Epidermal melanocyte (primary cell): ENCODE results near the gene NXPH1.

Source experiments
- DNase-seq: peaks from one replicate; pipeline ENCODE4 v3.0.0; 2011; ENCODE audit warnings: low spot score; ENCODE audit not compliant: insufficient read length

NXPH1 gene

DNA sequence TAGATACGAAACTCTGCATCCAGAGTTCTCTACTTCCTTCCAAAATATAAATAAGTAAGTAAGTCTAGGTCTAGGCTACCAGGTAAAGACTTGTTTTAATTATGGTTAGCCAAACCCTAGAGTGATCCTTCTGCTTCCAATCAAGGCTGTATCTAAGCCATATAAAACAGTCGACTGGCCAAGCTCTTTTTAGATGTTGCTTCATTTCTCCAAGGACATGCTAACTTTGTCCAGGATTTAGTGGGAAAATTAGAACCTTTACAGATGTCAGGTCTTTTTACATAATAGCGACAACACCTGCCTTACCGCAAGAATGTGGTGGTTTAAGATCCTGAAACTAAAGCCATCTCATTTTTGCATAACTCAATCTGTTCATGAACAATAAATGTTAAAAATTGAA lies 156.8 kb downstream of the NXPH1 start:
- DNase-seq, result no peak

DNA sequence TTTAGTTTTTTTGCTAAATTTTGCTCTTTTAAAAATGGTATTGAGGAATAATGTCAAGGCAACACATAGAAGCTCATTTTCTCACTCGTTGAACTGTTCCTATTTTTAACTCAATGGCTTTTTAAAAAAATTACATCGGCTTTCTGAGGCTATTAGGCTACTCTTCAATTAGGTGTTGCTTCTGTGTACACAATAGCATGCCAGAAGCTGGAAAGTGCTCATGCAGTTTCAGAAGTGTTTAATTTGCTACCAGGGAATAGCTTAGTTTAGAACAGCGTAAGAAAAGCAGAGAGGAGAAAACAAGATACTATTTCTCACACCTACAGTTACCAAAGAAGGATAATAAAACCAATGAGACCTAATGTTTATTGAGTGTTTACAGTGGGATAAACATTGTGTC lies 157.4 kb downstream of the NXPH1 start:
- DNase-seq, result no peak

DNA sequence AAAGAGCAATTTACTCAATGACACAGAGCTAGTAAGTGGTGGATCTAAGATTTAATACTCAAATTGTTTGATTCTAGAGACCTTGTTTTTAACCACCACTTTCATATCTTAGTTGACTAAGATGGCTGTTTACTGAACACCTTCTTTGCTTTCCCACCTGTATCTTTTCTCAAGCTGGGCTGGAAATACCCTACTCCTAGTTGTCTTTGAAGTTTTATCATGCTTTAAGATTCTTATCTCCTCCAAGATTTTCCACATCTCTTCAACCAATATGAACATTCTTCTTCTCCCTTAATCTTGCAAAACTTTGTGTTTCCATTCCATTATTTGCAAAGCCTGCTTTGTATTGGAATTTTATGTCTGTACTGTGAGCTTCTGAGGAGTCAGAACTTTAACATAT lies 157.9 kb downstream of the NXPH1 start:
- no peak for DNase-seq

DNA sequence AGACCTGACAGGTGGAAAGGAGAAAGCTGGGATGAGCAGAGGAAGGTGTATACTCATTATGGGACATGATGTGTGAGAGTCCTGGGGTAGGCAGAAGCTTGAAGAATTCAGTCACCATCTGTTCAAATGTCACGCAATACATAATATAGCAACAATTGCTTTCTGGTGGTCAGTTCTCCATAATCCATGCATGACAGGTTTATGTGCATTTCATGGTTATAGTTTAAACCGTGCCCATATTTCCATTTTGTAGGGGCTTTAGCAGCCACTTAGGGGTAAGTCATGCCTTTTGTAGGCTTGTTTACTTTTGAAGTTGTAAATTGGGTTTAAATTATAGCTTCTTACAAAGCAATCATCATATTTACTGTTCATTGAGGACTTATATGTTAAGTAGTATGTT lies 158.8 kb downstream of the NXPH1 start:
- DNase-seq, result no peak

DNA sequence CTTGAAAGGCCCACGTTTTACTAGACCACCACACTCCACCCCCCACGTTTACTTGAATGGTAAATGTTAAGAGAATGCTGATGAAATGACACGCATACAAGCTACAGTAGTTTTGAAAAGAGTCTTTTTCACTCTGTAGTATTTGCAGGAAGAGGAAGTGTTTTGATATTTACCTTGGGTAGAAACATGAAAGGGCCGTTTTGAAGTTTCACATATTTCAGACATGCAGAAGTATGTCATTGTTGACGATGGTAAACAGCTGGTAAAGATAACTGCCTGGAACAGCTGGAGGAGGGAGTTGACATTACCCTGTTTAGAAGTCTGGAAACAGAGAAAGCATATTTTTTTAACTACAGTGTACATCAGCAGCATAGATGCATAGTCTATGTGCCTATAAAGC lies 160.7 kb downstream of the NXPH1 start:
- DNase-seq, result no peak

DNA sequence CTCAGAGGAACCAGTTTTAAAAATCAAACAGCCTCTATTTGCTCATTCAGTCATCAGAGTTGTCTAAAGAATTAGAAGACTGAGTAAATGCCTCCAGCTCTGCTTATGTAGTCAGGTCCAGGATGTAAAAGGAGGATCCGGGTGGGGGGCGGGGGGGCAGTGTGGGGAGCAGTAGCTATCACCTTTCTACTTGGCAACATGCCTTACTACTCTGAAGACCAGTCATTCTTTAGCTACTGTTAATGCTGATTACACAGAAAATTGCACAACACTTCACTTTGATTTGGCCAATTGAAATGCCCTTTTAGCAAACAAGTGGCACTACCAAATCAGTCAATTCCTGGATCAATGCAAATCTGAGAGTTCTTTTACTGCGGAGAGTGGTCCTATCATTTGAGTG lies 164.2 kb downstream of the NXPH1 start:
- no peak for DNase-seq

DNA sequence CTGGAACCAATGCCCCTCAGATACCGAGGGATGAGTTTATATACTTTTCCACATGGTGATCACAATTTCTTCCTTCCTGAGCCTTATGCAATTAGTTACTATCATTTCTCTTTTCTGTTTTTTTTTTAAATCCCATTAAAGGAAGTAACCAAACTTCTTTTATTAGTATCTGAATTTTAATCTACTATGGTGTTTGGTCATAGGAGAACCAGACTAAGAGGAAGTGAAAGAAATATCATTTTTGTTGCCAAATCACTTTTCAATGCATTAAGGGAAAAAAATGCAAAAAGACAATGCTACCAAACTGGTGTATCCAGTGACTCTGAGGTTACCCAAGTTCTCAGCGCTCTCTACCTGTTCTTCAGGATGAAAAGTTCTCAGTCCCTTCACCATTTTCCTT lies 167.7 kb downstream of the NXPH1 start:
- no peak for DNase-seq

DNA sequence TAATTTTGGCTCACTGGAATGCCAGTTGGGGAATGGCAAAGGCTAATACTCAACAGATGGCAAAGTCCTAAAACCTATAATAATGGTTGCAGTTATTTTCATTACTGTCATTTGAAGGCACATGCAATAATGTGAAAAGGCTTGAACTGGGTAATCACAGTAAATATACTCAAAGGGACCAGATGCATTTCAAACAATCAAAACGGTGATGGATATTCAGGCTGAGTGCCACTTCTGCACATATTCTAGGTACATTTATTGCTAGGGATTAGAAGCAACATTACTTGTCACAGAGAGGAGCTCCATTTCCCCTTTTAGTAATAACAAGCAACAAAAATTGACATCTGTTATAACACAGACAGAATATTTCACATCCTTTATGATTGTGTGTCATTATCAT lies 171.8 kb downstream of the NXPH1 start:
- no peak for DNase-seq

DNA sequence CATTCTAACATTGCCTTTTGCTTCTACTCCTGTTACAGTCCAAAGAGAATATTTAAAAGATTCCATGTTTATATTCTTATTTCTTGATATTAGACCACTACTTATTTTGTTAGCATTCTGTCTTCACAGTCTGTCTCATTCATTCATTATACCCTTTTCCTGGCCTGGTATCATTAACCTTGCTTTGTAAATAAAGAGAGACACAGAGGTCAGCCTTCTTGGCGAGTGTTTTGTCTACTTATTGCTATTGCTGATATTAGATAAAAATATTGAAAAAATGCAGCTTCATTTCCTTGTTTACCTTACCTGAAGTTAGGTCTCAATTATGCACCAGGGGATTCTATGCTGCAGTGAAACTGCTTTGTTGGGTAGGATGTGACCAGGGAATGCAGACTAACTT lies 179.2 kb downstream of the NXPH1 start:
- DNase-seq, result no peak

DNA sequence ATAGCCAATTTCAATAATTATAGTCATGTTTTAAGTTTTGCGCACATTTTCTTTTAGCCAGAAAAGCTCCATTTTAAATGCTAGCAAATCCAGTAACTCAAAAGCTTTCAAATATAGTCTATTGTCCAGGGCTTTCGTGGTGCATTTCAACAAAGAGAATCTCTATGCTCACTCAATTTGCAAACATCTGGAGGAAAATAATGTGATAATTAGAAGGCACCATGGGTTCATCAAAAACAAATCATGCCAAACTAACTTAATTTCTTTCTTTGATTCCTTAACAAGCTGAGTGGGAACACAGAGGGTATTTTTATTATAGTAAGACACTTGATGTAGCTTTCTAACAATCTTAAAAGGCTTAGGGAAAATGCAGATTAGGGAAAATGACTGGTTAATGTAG lies 179.8 kb downstream of the NXPH1 start:
- no peak for DNase-seq

DNA sequence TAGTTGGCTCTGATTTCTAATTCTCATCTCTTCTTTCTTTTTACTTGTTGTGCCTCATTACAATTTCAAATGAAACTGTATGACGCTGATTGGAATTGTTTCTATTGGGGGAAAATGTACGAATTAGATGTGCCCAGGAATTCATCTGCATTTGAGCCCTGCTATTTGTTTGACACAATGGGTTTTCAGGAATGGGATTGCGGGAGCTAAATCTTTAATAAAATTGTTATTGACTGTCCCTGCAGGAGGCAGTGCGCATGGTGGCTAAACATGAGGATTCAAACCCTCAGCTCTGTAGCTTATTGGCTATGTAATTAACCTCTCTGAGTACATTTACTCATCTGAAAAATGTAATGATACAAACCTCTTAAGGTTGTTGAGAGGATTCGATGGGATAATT lies 181.6 kb downstream of the NXPH1 start:
- no peak for DNase-seq

DNA sequence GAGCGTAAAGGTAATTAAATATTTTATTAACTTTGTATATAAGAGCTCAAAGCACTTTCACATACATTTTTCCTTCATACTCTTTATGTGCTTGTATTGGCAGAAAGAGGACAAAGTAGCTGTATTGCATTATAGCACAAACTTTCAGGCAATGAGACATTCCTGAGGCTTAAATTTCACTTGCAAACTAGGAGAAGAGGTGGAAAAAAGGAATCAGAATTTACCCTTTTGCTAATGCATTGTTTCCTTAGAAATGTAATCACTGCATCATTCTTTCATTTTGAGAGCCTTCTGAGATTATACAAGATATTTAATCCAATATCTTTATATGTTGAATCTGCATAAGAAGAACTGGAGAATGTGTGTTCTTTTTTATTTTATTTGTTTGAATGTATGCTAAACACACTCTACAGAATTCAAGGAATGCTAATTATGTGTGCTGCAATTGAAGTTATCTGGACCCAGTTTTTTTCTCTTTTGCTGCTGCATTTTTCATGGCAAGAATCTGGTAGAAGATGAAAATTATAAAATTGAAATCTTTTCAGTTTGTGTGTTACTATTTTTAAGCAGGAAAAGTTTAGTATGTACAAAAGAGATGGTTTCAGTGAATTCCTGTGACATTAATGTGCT lies 185.1 kb downstream of the NXPH1 start:
- DNase-seq, result no peak

DNA sequence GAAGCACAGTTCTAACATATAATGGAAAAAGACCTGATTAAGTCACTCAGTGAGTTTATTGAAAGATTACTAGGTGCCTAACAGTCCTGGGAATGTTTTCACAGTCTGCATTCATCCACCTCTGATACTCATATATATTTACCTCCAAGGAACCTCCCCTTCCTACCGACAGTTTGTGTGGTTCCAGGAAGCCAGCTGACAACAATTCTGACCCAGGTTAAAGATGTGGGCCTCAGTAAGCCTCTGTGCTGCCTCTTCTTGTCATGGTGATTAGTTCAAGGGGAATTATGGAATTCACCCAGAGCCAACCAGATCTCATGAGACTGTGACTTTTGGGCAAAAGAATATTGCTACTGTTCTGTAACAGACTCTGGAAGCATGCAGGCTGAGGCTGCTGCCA lies 186.8 kb downstream of the NXPH1 start:
- DNase-seq, result no peak

DNA sequence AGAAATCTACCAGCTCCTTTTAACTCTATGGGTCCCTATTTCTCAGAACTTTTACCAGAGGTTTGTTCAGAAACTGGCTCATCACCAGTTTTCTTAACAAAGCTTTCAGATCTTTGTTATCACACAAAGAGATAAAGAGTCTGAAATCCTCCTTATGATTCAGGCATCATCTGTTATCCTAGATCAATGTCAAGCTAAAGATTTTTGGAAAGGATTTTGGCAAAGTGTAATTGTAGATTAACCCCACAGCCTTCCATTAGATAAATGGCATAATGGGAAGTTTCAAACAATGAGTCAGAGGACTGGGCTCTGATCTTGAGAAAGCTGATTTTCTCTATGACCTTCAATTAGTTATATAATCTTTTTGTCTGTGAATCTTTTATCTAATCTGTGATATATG lies 192.2 kb downstream of the NXPH1 start:
- no peak for DNase-seq

DNA sequence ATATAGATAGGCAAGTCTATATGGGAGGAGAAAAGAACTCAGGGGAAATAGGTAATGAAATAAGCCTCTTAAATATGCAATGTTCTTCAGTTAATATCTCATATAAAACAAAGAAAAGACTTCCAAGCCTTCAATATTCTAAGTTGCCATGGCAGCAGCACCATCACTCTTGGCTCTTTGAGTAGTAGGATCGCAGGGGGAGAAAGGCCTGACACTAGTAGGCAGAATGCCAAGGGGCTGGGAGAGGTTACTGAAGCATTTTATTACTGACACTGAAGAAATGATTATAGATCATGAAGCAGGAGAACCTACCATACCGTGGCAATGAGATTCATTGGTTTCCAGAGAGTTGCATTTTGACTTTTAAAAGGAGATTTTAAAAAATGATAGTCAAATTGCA lies 193.9 kb downstream of the NXPH1 start:
- no peak for DNase-seq

DNA sequence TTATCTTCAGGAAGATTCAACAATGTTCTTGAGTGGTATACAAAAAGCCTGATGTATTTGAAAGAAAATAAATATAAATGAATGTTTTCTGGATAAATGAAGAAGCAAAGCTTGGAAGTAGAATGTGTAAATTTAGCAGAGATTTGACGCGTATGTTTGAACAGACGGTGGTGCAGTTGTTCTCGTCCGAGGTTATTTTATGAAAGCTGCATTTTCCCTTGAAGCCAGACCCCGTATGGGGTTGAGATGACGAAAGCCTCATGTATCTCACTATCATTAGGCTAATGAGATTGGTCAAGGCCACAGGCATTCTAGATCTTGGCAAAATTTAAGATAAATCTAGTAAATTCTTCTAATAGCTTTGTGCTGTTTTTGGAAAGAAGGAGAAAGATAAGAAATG lies 195.2 kb downstream of the NXPH1 start:
- no peak for DNase-seq

DNA sequence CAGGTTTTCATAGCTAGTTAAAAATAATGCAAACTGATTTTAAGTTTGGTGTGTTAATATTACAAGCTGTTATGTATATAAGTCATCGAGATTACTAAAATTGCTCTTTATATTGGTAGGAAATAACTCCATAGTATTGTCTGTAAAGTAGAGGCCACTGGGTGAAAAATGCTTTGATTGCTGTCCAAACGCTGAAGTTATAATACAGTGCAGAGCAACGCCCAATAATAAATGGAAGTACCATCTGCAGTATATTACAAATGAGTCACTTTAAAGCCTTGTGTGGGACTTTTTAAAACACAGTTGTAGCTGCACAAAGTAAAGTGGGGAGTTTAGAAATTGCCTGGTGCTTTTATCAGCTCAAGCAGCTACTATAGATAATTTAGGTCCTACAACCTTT lies 196.1 kb downstream of the NXPH1 start:
- DNase-seq, result no peak

DNA sequence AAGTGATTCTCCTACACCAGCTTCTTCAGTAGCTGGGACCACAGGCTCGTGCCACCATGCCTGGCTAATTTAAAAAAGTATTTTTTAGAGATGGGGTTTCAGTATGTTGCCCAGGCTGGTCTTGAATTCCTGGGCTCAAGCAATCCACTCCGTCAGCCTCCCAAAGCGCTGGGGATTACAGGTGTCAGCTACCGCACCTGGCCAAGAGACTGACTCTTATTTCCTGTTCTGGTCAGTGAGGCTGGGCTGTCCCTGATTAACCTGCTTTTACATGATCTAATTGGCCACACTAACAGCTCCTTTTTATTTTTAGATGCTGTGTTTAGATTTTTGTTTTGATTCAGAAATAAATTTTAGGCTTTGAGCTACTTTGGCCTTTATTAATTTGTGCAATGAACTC lies 203.9 kb downstream of the NXPH1 start:
- no peak for DNase-seq

DNA sequence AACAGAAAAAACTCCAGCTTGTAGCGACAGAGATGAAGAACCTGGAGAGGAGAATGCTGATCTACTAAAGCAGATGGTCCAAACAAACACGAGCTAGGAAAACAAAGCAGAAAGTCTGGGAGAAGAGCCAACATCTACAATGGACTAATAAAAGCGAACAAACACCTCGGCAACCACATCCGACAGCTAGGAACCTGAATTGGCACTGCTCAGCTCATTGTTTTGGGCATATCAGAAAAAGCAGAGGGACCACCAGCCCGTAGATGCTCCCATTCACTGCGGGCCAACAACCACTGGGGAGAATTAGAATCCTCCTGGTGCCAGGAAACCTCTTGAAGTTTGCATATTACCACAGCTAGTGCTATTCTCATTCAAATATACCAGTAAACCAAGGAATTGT lies 204.7 kb downstream of the NXPH1 start:
- no peak for DNase-seq

DNA sequence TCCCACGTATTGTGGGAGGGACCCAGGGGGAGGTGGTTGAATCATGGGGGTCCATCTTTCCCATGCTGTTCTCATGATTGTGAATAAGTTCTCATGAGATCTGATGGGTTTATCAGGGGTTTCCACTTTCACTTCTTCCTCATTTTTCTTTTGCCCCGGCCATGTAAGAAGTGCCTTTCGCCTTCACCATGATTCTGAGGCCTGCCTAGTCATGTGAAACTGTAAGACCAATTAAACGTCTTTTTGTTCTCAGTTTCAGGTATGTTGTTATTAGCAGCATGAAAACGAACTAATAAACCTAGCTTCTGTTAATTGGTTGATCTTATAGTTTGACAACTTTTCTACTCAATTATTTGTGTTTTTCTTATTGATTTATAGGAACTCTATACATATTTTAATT lies 206.3 kb downstream of the NXPH1 start:
- no peak for DNase-seq

DNA sequence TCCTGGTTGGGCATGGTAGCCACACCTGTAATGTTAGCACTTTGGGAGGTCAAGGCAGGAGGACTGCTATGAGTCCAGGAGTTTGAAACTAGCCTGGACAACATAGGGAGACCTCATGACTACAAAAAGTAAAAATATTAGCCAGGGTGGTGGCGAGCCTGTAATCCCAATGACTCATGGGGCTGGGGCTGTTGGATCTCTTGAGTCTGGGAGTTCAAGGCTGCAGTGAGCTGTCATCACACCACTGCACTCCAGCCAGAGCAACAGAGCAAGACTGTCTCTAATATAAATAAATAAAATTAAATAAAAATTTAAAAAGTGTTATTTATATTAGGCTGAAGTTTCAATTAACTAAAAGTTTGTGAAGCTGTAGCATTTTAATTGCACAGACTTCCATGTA lies 207.3 kb downstream of the NXPH1 start:
- no peak for DNase-seq

DNA sequence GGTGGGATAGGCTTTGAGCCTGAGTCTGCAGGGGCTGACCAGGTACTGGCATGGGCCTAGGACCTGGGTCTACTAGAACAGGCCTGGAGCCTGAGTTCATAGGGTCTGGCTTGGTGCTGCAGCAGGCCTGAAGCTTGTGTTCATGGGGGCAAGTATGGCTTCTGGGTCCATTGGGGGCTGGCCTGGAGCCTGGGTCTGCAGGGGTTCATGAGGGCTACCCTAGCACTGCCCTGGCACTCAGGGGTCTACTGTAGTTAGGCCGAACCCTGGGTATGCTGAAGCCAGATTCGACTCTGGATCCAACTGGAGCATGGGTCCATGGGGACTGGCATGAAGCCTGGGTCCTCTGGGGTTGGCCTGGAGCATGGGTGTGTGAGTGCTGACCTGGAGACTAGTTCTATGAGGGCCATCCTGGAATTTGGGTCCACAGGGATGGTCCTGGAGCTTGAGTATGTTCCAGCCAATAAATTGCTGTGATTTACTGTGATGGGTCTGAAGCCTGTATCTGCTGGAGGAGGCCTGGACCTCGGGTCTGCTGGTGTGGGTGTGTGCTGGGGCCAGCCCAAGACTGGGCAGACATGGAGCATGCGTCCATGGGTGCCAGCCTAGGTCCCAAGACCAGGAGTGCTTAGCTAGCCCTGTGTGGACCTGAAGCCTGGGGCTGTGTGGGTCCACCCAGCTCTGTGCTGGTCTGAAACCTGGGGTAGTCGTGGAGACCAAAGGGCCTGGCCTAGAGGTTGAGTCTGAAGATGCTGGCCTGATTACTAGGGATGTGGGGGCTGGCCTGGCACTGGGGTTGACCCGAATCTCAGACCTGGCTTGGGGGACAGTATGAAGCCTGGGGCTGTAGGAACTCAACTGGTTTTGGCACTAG lies 235.5 kb downstream of the NXPH1 start:
- no peak for DNase-seq

DNA sequence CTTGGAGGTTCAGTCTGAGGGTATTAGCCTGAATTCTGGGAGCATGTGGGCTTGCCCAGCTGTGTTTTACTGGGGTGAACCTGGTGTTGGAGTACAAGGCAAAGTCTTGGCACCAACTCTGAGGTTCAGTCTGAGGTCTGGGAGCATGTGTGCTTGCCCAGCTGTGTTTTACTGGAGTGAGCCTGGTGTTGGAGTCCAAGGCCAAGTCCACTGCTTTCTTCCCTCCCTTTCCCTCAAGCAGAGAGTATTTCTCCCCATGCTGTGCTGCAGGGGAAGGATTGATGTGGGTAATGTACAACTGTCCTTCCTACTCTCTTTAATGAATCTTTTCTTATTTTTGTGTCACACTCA lies 236.1 kb downstream of the NXPH1 start:
- no peak for DNase-seq
